Measurements from ENCODE around the gene MT1B. TPM values are rescaled to one million over a fixed set of nuclear protein-coding genes. Genes with fewer than 3 reads are reported as not detected.

The MT1B gene
- total and polyA plus RNA-seq, 2 of the 13 experiments (the other 11 are each of a cell fraction or from before 2014, with no cell fraction given) = 0.89 TPM; not detected in 1

- TF ChIP-seq ZBTB39 (CRISPR knock-in tag; IDR thresholded peaks at IDR 0.05) = no peak
- TF ChIP-seq TRIM22 (IDR thresholded peaks at IDR 0.05) = no peak
- TF ChIP-seq SIX1 (CRISPR knock-in tag; IDR thresholded peaks at IDR 0.05; ENCODE audit: borderline replicate concordance) = no peak
- no peak for TF ChIP-seq ZSCAN21 (CRISPR knock-in tag; IDR thresholded peaks at IDR 0.05; ENCODE audit: borderline replicate concordance)
- no peak for TF ChIP-seq DR1 (CRISPR knock-in tag; IDR thresholded peaks at IDR 0.05)
- peak in 1 of 2 experiments; percentile 30; a peak in 1 of 4 replicates for TF ChIP-seq HMGXB4 (CRISPR knock-in tag; IDR thresholded peaks at IDR 0.05; ENCODE audit: borderline replicate concordance in 1 of 2, low read depth in 1 of 2)
- TF ChIP-seq ZNF773 (CRISPR knock-in tag; IDR thresholded peaks at IDR 0.05; ENCODE audit: borderline replicate concordance) = no peak
- TF ChIP-seq ZNF44 (CRISPR knock-in tag; IDR thresholded peaks at IDR 0.05) = no peak
- TF ChIP-seq MAFG (CRISPR knock-in tag; IDR thresholded peaks at IDR 0.05) = no peak
- TF ChIP-seq ZNF326 (CRISPR knock-in tag; IDR thresholded peaks at IDR 0.05; ENCODE audit: borderline replicate concordance) = no peak
- TF ChIP-seq RAD21 (CRISPR knock-in tag; IDR thresholded peaks at IDR 0.05) = no peak
- no peak for TF ChIP-seq ASH2L (IDR thresholded peaks at IDR 0.05; ENCODE audit: insufficient read length, low read depth, low read length)
- peak; percentile 50; the same call in 1 of the 2 replicates for TF ChIP-seq HINFP (CRISPR knock-in tag; IDR thresholded peaks at IDR 0.05; ENCODE audit: low read depth)
- TF ChIP-seq ZNF362 (CRISPR knock-in tag; IDR thresholded peaks at IDR 0.05; ENCODE audit: borderline replicate concordance) = no peak
- TF ChIP-seq SALL1 (CRISPR knock-in tag; IDR thresholded peaks at IDR 0.05) = peak; percentile 52; the same call in 1 of the 2 replicates
- 0 out of 2 replicates have a peak, but pooled peaks have one; percentile 11 for TF ChIP-seq MAZ (IDR thresholded peaks at IDR 0.05; ENCODE audit: borderline replicate concordance, low read depth, low read length)
- no peak for TF ChIP-seq MAZ (CRISPR knock-in tag; IDR thresholded peaks at IDR 0.05; ENCODE audit: low read depth)
- no peak for TF ChIP-seq ZMYM2 (CRISPR knock-in tag; IDR thresholded peaks at IDR 0.05)
- TF ChIP-seq ZSCAN25 (CRISPR knock-in tag; IDR thresholded peaks at IDR 0.05) = peak; percentile 65
- peak; percentile 26; the same call in 1 of the 2 replicates for TF ChIP-seq GATAD2A (CRISPR knock-in tag; IDR thresholded peaks at IDR 0.05)
Observed at GRCh38 chr16:56610017-56610608, 41.6 kb upstream of the MT1B start (continued).
